Fibroblast of lung (primary cell): ENCODE measurements around the gene ZDHHC11. TPM values are rescaled to one million over a fixed set of nuclear protein-coding genes. Genes with fewer than 3 reads are reported as not detected.
"Not testable (repeated sequence)": the region's sequence is repeated elsewhere in the genome, so short reads cannot be mapped to it uniquely, and the experiment has no call there.

Experiments
- DNase-seq, 2 donors: peaks; one replicate each; pipeline versions ENCODE4 v3.0.0 to v3.0.0-alpha.2; 2010; ENCODE audit warnings: low read depth in 2 of 2
- H2AFZ ChIP-seq: 2 replicates; pipeline ENCODE4 v1.5.1; 2012; ENCODE audit warnings: low read length, control low read depth, inconsistent platforms
- H3K27ac ChIP-seq: 2 replicates; pipeline ENCODE4 v1.5.1; 2011; ENCODE audit warnings: low read length, control low read depth; ENCODE audit not compliant: insufficient read depth
- H3K27me3 ChIP-seq: 2 replicates; pipeline ENCODE4 v1.5.1; 2011; ENCODE audit warnings: mild to moderate bottlenecking, low read length; ENCODE audit not compliant: control insufficient read depth, insufficient read depth
- H3K36me3 ChIP-seq: 2 replicates; pipeline ENCODE4 v1.5.1; 2011; ENCODE audit warnings: low read length; ENCODE audit not compliant: control insufficient read depth, insufficient read depth
- H3K4me1 ChIP-seq: 2 replicates; pipeline ENCODE4 v1.5.1; 2011; ENCODE audit warnings: low read length; ENCODE audit not compliant: control insufficient read depth, insufficient read depth; ENCODE audit errors: extremely low read depth
- H3K4me2 ChIP-seq: 2 replicates; pipeline ENCODE4 v1.5.1; 2011; ENCODE audit warnings: low read length, control low read depth; ENCODE audit not compliant: insufficient read depth; ENCODE audit errors: extremely low read depth
- H3K4me3 ChIP-seq, 4 experiments: fragments of 200-600 bp in 1 of 4; sonication (generic) in 1 of 4; replicated peaks in 1 of 4; 2 replicates each; pipeline ENCODE4 v1.5.1; 2011 to 2016; ENCODE audit warnings: low read length in 4 of 4, low read depth in 3 of 4, mild to moderate bottlenecking in 3 of 4, control low read depth in 2 of 4, inconsistent platforms in 1 of 4, mixed read lengths in 1 of 4; ENCODE audit not compliant: insufficient read depth in 1 of 4; ENCODE audit errors: control extremely low read depth in 1 of 4
- H3K79me2 ChIP-seq: 2 replicates; pipeline ENCODE4 v1.5.1; 2012; ENCODE audit warnings: mild to moderate bottlenecking, low read length, inconsistent platforms; ENCODE audit not compliant: control insufficient read depth, insufficient read depth
- H3K9ac ChIP-seq: 2 replicates; pipeline ENCODE4 v1.5.1; 2011; ENCODE audit warnings: mild to moderate bottlenecking, low read length, control low read depth; ENCODE audit not compliant: insufficient read depth
- H3K9me3 ChIP-seq: 2 replicates; pipeline ENCODE4 v1.5.1; 2012; ENCODE audit warnings: low read depth, low read length; ENCODE audit not compliant: control insufficient read depth, insufficient read depth
- H4K20me1 ChIP-seq: 2 replicates; pipeline ENCODE4 v1.5.1; 2011; ENCODE audit warnings: low read length; ENCODE audit not compliant: control insufficient read depth, insufficient read depth; ENCODE audit errors: extremely low read depth
- CTCF ChIP-seq, 2 donors: IDR thresholded peaks in 1 of 2; conservative IDR thresholded peaks in 1 of 2; 1 replicate in 1 of 2; 2 replicates in 1 of 2; pipeline ENCODE4 v1.5.1; 2011 to 2012; ENCODE audit warnings: low read length in 2 of 2, control low read depth in 1 of 2, inconsistent platforms in 1 of 2, low read depth in 1 of 2, mild to moderate bottlenecking in 1 of 2
- EZH2 ChIP-seq: IDR thresholded peaks from 2 replicates; pipeline ENCODE4 v1.5.1; 2012; ENCODE audit warnings: low read length, control low read depth, mild to moderate bottlenecking; ENCODE audit errors: missing control alignments
- polyA plus RNA-seq, 2 donors: library from polyadenylated mRNA; depleted of rRNA in 1 of 2; stranded (reverse) in 1 of 2; unstranded in 1 of 2; fragments of >200 nt; gene quantifications; 2 replicates each; pipeline ENCODE4 v1.2.1, GENCODE V29; 2011 to 2012; ENCODE audit warnings: missing spikeins in 1 of 2
- total RNA-seq: library from RNA; depleted of rRNA; stranded (reverse); fragments of >200 nt; gene quantifications from 2 replicates; pipeline ENCODE4 v1.2.1, GENCODE V29; 2014

ZDHHC11 gene
- total and polyA plus RNA-seq, 2 donors (not counting 1 experiment from before 2014, with no cell fraction given): 0.23 to 2.5 TPM

- not testable (repeated sequence) for H3K36me3 ChIP-seq, H3K4me2 ChIP-seq, H3K27ac ChIP-seq, DNase-seq, H3K4me3 ChIP-seq, H3K9ac ChIP-seq, H3K4me1 ChIP-seq, H3K79me2 ChIP-seq, H4K20me1 ChIP-seq, H3K27me3 ChIP-seq, H2AFZ ChIP-seq, H3K9me3 ChIP-seq
Measured at GRCh38 chr5:769485-770145, 81.2 kb downstream of the ZDHHC11 start.

- Histone ChIP-seq H2AFZ (no peak overlapping the region), H3K4me3 (no peak overlapping the region), H3K9me3 (no peaks in the 10 kb centered on the region), H3K27ac (no peak overlapping the region), H3K4me1 (no peaks in the 10 kb centered on the region), H3K27me3 (no peaks in the 10 kb centered on the region), H4K20me1 (no peaks in the 10 kb centered on the region), H3K4me2 (no peak overlapping the region), H3K36me3 (no peaks in the 10 kb centered on the region), H3K9ac (no peak overlapping the region), H3K79me2 (no peaks in the 10 kb centered on the region)
- TF ChIP-seq EZH2 (no peak), CTCF (conservative IDR thresholded peaks at IDR 0.05 in 1 of 2, IDR thresholded peaks at IDR 0.05 in 1 of 2; ENCODE audit: low read depth in 1 of 2, low read length in 2 of 2) (no peak)
- no peak for DNase-seq
Measured at GRCh38 chr5:766666-767431, 83.9 kb downstream of the ZDHHC11 start.

- Histone ChIP-seq H3K79me2 (no peaks in the 10 kb centered on the region), H3K27me3 (no peaks in the 10 kb centered on the region), H4K20me1 (no peaks in the 10 kb centered on the region), H3K36me3 (no peaks in the 10 kb centered on the region), H3K4me1 (no peaks in the 10 kb centered on the region), H3K9ac (no peak overlapping the region), H3K4me3 (no peak overlapping the region), H3K4me2 (no peak overlapping the region), H2AFZ (no peak overlapping the region), H3K27ac (no peak overlapping the region), H3K9me3 (no peaks in the 10 kb centered on the region)
- DNase-seq: no peak
- TF ChIP-seq CTCF (conservative IDR thresholded peaks at IDR 0.05 in 1 of 2, IDR thresholded peaks at IDR 0.05 in 1 of 2; ENCODE audit: low read depth in 1 of 2, low read length in 2 of 2) (no peak), EZH2 (no peak)
Measured at GRCh38 chr5:765948-766631, 84.7 kb downstream of the ZDHHC11 start.
